Breast epithelium (tissue), 4 donors: ENCODE data around the gene ANKS1B. TPM values are rescaled to one million over a fixed set of nuclear protein-coding genes. Genes with fewer than 3 reads are reported as not detected.

Experiments used
- DNase-seq, 2 donors: peaks; one replicate each; pipeline ENCODE4 v3.0.0-alpha.2; 2019; ENCODE audit warnings: low spot score in 2 of 2
- H3K27ac ChIP-seq, 2 donors: fragments of 200-600 bp; sonication (generic) in 1 of 2; one replicate each; pipeline ENCODE4 v1.5.1; 2016 to 2019; ENCODE audit warnings: mild to moderate bottlenecking in 1 of 2
- H3K27me3 ChIP-seq, 2 donors: fragments of 200-600 bp; sonication (generic) in 1 of 2; one replicate each; pipeline versions ENCODE4 v1.5.1 to v1.6.0; 2017 to 2019; ENCODE audit warnings: control low read depth in 1 of 2, mild to moderate bottlenecking in 1 of 2
- H3K36me3 ChIP-seq: fragments of 200-600 bp; one replicate; pipeline ENCODE4 v1.5.1; 2019
- H3K4me1 ChIP-seq, 2 donors: fragments of 200-600 bp; sonication (generic); one replicate each; pipeline ENCODE4 v1.5.1; 2016 to 2019; ENCODE audit warnings: control low read depth in 1 of 2
- H3K4me3 ChIP-seq, 3 donors: fragments of 200-600 bp; sonication (generic); 1 replicate in 2 of 3; 2 replicates in 1 of 3; pipeline ENCODE4 v1.5.1; 2016 to 2019; ENCODE audit warnings: mild to moderate bottlenecking in 3 of 3, moderate library complexity in 2 of 3
- H3K9me3 ChIP-seq, 2 donors: fragments of 200-600 bp; sonication (generic) in 1 of 2; one replicate each; pipeline ENCODE4 v1.5.1; 2016 to 2019; ENCODE audit warnings: control low read depth in 1 of 2
- POLR2A ChIP-seq: fragments of 450-650 bp; IDR thresholded peaks from one replicate; pipeline ENCODE4 v1.6.1; 2016; ENCODE audit warnings: antibody characterized with exemption, mild to moderate bottlenecking, moderate library complexity
- POLR2AphosphoS5 ChIP-seq, 3 donors: sonication (generic); formaldehyde crosslinking; IDR thresholded peaks; one replicate each; pipeline ENCODE4 v1.6.1; 2017; ENCODE audit warnings: antibody characterized with exemption in 3 of 3
- intact Hi-C: fragments of 100-400 bp; cut with DNase I; formaldehyde crosslinking; loops from one replicate; pipeline ENCODE4 v1.15.1; 2023; ENCODE audit warnings: low total_unique reads
- total RNA-seq, 3 donors: library from RNA; depleted of rRNA; stranded (reverse); fragments of >200 nt; gene quantifications; one replicate each; pipeline ENCODE4 v1.1.0, GENCODE V29; 2016
- TF ChIP-seq, protein P1 (sequence below), 3 donors: fragments of 450-650 bp; IDR thresholded peaks; one replicate each; pipeline ENCODE4 v1.5.1; 2016 to 2017; ENCODE audit warnings: antibody characterized with exemption in 3 of 3, mild to moderate bottlenecking in 3 of 3, moderate library complexity in 3 of 3

The ANKS1B gene
- total RNA-seq, 3 donors from 2014 or later = 16.6 to 115 (median 32.4) TPM

DNA sequence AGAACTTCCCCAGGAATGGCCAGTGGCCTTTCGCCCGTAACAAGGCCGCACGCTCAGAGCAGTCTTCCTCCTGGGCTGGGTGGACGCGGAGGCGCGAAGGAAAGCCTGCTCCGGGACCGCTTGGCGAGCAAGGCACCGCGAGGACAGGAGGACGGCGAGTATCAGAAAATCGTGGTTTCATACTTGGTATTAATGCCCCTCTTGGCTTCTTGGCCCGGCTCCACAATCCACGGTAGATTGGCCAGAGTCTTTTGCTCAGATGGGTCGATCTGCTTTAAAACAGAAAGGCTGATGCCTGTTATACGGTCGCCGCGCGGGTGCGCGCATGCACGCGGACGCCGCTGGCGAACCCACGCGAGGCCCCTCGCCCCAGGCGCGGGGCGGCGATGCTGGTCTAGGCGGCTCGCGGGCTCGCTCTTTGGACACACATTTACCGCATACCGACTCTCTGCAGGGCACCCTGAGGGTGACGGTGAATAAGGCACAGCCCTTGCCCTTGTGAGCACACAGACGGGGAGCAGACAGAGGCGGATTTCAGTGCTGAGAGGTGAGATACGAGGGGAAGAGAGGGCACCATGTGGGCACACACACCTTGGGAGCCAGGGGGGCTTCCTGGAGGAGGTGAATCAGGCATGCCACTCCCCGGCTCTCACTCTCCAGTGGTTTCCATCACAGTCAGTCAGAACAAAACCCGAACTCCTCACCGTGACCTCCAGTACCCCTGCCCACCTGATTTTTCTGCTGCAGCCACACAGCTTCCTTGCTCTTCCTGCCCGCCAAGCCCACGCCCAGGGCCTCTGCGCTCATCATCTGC is 1239.0 kb downstream of the ANKS1B start:
- no peaks in the 10 kb centered on the region for H3K27me3 ChIP-seq
- no peaks in the 10 kb centered on the region for H3K9me3 ChIP-seq
- TF ChIP-seq, protein P1, sequence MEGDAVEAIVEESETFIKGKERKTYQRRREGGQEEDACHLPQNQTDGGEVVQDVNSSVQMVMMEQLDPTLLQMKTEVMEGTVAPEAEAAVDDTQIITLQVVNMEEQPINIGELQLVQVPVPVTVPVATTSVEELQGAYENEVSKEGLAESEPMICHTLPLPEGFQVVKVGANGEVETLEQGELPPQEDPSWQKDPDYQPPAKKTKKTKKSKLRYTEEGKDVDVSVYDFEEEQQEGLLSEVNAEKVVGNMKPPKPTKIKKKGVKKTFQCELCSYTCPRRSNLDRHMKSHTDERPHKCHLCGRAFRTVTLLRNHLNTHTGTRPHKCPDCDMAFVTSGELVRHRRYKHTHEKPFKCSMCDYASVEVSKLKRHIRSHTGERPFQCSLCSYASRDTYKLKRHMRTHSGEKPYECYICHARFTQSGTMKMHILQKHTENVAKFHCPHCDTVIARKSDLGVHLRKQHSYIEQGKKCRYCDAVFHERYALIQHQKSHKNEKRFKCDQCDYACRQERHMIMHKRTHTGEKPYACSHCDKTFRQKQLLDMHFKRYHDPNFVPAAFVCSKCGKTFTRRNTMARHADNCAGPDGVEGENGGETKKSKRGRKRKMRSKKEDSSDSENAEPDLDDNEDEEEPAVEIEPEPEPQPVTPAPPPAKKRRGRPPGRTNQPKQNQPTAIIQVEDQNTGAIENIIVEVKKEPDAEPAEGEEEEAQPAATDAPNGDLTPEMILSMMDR (IDR thresholded peaks at IDR 0.05) = no peak
- TF ChIP-seq POLR2AphosphoS5 (IDR thresholded peaks at IDR 0.05) = no peak
- H3K27ac ChIP-seq = no peak overlapping the region
- H3K4me1 ChIP-seq = no peaks in the 10 kb centered on the region
- peak overlapping the region; percentile 52 to 68 (median 55) for H3K4me3 ChIP-seq
- intact Hi-C loops = no loop called here
- no peaks in the 10 kb centered on the region for H3K36me3 ChIP-seq
- no peak for DNase-seq

DNA sequence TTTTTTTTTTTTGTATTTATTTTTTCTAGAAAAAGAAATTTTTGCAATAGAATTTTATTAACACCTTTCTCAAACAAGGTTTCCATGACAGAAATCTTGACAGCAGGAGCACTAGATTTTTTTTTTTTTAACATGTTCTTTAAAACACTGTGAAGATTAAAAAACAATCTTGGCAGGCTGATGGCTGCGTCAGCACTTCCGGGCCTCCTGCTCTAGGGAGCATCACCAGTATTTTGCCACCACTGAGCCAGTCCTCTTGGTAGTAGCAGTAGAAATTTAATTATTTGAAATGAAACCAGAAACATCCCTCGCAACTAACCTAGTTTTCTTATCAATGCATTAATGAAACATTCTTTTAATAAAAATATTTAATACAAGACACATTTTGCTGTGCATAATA is 1240.1 kb downstream of the ANKS1B start:
- intact Hi-C loops = no loop called here
- H3K4me1 ChIP-seq = no peaks in the 10 kb centered on the region
- DNase-seq = no peak
- H3K36me3 ChIP-seq = no peaks in the 10 kb centered on the region
- no peak for TF ChIP-seq POLR2A
- H3K4me3 ChIP-seq = no peak overlapping the region
- H3K27me3 ChIP-seq = no peaks in the 10 kb centered on the region
- no peaks in the 10 kb centered on the region for H3K9me3 ChIP-seq
- no peak overlapping the region for H3K27ac ChIP-seq

DNA sequence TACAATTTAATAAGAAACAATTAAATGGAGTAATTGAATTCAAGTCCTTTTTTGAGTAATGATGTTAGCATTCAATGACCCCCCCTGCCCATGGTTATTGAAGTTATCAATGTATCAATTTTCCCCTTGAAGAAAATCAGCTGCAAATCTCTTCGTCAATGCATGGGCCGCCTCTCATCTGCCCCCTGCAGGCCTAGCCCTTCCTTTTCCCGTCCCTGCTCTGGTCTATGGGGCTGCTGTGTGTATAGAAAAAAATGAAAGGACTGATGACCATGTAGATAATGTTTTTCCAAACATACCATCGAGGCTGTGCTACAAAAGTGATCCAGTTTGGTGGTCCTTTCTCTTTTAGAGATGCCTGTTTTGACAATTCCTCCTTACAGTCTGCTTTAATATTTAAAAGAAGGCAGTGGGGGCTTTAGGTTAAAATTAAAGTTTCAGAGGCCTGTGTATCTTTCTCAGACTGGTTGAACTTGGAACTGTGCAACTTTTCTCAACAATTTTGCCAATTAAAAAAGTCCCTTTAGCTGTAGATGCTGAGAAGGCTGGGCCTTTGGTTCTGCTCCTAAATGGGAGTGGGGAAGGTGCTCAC is 1241.3 kb downstream of the ANKS1B start:
- H3K4me1 ChIP-seq = no peaks in the 10 kb centered on the region
- no peak overlapping the region for H3K27ac ChIP-seq
- no peaks in the 10 kb centered on the region for H3K27me3 ChIP-seq
- H3K4me3 ChIP-seq = no peak overlapping the region
- H3K36me3 ChIP-seq = no peaks in the 10 kb centered on the region
- TF ChIP-seq, protein P1 (IDR thresholded peaks at IDR 0.05) = no peak
- no peak for TF ChIP-seq POLR2A
- TF ChIP-seq POLR2AphosphoS5 (IDR thresholded peaks at IDR 0.05) = no peak
- H3K9me3 ChIP-seq = no peaks in the 10 kb centered on the region
- intact Hi-C loops = no loop called here
- DNase-seq = no peak

DNA sequence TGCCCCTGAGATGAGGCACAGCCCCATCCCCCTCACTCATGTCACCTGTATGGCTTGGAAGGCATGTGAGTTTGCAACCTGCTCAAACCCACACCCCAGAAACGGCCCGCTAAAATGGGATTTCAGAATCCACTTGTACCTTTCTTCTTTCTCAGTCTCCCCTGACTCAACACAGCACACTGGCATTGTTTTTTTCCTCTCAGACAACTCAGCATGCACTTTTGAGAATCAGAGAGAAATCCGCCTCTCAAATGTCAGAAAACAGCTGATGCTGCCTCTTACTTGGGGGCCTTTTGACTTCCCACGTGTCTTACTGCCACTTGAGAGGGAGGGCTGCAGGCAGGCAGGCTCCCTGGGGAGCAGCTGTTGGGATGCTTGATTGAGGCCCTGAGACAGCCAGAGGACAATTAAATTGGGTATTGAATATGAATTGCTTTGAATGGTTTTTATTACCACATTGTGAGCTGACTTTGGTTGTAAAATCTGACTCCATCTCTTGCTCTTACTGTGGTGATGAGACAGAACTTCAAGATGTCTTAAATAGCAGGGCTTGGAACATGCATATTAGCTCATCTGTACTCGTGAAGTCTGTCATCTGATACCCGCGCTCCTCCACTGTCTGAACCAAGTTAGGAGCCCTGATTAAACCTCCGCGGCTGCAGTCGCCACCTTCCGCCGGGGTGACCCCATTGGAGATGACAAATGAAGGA is 1243.0 kb downstream of the ANKS1B start:
- no peaks in the 10 kb centered on the region for H3K9me3 ChIP-seq
- TF ChIP-seq, protein P1 (IDR thresholded peaks at IDR 0.05) = no peak
- TF ChIP-seq POLR2AphosphoS5 (IDR thresholded peaks at IDR 0.05) (no peak), POLR2A (no peak)
- H3K27ac ChIP-seq = no peak overlapping the region
- no peaks in the 10 kb centered on the region for H3K36me3 ChIP-seq
- intact Hi-C loops = no loop called here
- no peak overlapping the region for H3K4me3 ChIP-seq
- no peaks in the 10 kb centered on the region for H3K27me3 ChIP-seq
- DNase-seq = no peak
- H3K4me1 ChIP-seq = no peaks in the 10 kb centered on the region

DNA sequence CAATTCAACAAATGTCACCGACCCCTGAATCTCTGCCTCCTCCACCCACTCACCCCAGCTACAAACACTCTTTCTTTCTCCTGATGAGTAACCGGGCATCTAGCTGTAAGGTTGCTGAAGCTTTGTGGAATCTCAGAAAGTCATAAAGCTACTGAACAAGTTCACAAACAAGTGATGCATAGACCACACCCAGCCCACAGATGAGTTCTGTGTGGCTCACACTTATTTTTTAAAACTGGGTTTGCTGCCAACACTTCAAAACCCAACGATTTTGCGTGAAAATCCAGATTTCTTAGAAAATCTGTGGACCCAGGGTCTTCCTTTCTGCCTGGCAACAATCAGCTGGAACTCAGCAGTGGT is 1243.6 kb downstream of the ANKS1B start:
- no peak overlapping the region for H3K4me3 ChIP-seq
- intact Hi-C loops = no loop called here
- H3K27me3 ChIP-seq = no peaks in the 10 kb centered on the region
- H3K27ac ChIP-seq = no peak overlapping the region
- TF ChIP-seq, protein P1 (IDR thresholded peaks at IDR 0.05) = no peak
- TF ChIP-seq POLR2A = no peak
- TF ChIP-seq POLR2AphosphoS5 (IDR thresholded peaks at IDR 0.05) = no peak
- H3K9me3 ChIP-seq = no peaks in the 10 kb centered on the region
- no peak for DNase-seq
- H3K4me1 ChIP-seq = no peaks in the 10 kb centered on the region
- no peaks in the 10 kb centered on the region for H3K36me3 ChIP-seq
